HG02884 (cell line): ENCODE data around the gene FNBP1.

ENCODE experiments used
- ATAC-seq: cut with Tn5 transposase; IDR thresholded peaks from one replicate; pipeline ENCODE4 v1.9.1; 2021; ENCODE audit warnings: mild to moderate bottlenecking, moderate library complexity; ENCODE audit not compliant: unreplicated experiment

The FNBP1 gene

DNA sequence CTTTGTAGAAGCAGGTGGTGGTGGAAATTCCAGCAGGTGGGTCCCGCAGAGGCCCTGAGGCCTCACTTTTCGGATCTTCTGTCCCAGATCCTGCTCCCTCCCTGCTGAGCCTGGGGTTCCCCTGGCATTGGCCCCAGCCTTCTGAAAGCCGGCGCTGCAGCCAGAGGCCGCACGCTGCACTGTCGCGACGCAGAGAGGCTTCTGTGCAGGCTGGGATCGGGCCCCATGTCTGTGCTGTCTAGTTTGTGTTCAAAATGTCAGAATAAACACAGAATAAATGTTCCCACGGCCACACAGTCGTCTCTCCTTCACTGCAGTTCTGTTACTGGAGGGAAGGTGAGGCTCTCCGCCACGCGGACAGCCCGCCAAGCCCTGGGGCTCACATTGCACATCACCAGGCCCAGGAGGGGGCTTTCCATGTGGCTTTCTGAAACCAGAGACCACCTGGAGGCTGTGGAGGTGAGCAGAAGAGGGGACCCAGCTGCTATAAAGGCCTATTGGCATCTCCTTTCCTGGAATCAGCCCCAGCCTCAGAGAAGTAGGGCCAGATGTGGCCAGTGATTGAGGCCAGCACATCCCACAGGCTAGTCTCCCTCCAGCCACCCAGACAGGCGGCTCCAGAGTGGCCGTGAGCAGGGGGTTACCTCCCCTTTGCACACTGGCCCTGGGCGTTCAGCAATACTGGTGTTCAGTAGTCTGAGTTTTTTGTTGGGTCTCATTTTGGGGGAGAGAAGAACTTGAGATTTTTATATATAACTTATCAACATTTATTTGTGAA lies 161.3 kb downstream of the FNBP1 start:
- ATAC-seq, result no peak

DNA sequence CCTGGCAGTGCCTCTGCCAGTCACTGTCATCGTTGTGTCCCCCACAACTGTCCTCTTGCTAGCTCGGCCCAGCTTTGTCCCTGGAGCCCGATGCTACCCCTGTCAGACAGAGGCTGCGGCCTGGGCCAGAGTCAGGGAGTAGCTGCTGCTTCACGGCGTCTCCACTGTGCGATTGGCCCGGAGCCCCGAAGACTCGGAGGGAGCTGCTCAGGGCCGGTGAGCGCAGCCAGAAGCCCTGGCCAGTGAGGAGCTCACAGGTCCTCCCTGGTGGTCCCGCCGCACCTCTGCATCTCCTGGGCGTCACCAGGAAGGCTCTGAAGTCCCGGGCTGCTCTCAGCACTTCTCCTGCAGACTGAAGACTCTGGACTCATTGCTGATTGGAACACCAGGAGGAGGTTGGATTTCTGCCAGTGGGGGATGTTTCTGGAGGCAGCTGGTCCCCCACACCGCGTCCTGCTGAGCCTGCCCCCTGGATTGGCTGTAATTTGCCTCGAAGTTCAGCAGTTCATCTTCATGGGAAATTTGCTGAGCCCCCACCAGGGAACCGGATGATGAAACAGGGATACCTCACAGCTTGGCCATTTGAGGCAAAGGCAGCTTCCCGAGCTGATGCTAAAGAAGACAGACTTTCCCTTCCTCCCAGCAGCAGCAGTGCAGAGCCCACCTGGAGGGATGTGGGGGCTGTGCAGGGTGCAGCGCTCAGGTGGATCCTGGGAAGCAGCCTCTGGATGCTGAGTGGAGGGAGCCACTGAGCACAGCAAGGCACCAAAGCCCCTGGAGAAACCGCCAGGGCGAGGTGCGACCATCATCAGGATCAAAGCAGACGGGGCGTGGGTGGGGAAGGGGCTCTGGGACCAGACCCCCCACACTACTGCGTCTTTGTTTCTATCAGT lies 162.1 kb downstream of the FNBP1 start:
- no peak for ATAC-seq

DNA sequence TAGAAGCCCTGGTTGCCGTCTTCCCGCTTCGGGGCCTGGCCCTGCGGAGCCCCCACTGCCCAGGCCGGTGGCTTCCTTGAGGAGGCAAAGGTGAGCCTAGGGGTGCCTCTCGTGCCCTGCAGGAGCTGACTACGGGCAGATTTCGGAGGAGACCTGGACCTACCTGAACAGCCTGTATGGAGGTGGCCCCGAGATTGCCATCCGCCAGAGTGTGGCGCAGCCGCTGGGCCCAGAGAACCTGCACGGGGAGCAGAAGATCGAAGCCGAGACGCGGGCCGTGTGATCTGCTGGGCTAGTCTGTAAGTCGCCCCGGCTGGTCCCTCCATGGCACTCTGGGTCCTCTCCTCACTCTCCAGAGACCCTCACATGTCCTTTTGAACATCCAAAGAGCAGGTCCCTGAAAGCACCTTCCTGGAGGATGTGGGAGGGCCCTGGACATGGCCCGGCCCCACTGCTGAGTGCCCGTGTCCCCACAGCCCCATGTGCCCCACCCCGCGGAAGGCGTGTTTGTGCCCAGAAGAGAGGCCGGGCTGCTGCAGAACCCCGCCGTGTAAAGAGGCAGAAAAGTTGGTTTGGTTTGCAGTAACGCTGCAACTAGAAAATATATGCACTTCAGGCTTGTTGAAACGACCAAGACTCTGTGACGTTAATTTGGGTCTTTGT lies 162.9 kb downstream of the FNBP1 start:
- no peak for ATAC-seq

DNA sequence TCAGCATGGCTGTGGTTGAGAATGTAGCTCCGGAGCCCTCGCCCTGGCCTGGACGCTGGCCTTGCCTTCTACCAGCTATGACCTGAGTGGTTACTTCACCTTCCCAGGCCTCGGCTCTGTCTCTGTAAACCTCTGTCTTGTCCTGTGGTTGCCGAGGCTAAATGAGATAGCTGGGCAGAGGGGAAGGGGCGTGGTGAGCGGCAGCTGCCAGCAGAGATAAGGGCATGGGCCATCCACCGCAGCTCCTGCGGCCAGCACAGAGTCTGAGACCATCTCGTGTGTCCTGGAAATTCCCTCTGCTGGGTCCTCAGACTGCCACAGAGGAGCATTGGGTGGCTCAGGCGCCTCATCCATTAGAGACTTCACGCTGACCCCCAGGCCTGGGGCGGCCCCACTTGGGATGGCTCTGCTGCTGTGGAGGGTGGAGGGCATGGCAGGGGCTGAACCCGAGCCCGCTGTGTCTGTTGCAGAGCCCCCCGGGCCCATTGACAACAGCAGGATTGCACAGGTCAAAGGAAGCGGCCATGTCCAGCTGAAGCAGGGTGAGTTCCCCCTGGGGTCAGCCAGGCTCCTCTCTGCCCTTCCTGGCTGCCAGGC lies 163.8 kb downstream of the FNBP1 start:
- ATAC-seq, result no peak

DNA sequence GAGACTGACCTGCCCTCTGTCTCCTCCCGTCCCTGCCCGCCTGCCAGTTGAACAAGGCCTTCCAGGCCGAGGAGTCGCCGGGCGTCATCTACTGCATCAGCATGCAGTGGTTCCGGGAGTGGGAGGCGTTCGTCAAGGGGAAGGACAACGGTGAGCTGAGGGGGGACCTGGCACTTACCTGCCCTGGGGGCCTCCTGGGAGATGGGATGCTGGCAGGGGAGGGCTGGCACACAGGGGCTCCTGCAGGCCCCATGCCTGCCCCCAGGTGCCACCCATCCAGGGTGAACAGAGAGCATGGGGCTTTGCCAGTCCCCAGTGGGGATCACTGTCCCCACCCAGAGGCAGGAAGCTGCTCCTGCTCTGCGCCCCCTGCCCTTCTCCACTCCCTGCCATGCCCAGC lies 164.7 kb downstream of the FNBP1 start:
- ATAC-seq, result no peak

DNA sequence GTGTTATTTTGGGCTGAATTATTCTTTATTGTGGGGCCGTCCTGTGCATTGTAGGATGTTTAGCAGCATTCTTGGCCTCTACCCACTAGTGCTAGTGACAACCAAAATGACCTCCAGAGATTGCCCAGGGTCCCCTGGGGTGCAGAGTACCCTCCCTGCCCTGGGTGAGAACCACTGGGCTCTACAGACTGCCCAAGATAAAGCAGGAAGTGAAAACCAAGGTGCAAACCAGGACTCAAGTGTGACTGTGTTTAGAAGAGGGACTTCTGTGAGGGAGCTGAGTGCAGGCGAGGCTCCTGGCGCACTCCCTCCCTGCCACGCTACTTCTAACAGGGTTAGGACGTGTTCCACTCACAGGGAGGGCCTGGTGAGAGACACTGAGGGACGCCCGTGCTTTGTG lies 166.2 kb downstream of the FNBP1 start:
- ATAC-seq, result no peak

DNA sequence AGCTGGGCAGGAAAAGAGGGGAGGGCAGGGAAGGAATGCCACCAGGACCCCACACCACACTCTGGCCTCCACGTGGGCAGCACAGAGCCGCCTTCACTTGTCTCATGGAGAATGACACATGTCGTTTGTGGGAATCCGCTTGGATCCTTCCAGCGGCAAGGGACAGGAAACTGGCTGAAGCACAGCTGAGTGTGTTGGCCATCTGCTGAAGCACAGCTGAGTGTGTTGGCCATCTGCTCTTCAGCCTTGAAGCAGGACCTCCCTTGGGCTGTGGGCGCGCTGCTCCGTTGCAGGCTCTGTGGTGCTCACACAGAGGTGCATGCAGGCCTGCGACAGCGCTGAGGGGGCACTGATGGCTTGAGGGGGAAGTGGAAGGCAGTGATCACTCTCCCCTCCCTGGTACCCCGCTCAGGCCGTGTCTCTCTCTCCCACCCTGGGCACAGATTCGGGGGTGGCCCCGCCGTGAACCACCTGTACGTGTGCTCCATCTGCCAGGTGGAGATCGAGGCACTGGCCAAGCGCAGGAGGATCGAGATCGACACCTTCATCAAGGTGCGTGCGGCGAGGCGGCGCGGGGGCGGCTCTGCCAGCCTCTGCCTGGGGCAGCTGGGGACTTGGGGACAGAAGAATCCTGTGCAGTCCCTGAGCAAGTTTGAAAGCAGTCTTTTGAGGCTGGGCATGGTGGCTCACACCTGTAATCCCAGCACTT lies 167.1 kb downstream of the FNBP1 start:
- ATAC-seq, result no peak

DNA sequence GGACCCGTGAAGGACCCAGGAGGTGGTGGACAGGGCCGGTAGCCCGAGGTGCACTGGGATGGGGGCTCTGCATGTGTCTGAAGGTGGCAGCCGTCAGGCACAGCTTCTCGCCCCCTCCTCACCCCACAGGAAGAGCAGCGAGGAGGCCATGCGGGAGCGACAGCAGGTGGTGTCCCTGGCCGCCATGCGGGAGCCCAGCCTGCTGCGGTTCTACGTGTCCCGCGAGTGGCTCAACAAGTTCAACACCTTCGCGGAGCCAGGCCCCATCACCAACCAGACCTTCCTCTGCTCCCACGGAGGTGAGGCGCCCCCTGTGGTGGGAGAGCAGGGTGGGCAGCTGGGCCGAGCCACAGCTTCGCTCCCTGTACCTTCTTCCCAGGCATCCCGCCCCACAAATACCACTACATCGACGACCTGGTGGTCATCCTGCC lies 167.8 kb downstream of the FNBP1 start:
- no peak for ATAC-seq

DNA sequence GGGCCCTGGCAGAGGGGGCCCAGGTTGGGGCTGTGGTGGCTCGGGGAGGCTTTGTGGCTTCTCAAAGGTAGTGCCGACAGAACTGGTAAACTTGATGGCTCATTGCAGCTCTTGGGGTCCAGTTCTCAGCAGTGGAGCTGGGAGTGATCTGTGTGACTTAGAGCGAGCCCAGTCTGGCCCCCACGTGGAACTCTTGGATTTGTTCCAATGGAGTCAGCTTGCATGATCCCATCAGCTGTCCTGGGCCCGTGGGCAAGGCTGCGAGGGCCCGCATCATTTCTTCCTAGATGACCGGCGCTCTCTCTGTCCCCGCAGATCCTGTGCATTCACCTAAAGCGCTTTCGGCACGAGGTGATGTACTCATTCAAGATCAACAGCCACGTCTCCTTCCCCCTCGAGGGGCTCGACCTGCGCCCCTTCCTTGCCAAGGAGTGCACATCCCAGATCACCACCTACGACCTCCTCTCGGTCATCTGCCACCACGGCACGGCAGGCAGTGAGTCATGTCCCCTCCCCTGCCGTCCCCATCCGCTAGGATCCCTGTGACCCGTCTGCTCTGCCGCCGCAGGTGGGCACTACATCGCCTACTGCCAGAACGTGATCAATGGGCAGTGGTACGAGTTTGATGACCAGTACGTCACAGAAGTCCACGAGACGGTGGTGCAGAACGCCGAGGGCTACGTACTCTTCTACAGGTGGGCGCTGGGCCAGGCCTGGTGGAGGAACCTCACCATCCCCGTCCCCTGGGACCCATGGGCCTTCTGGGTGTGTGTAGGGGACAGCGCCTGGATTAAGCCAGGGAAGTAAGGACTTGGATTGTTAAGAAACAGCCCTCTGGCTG lies 168.5 kb downstream of the FNBP1 start:
- no peak for ATAC-seq

DNA sequence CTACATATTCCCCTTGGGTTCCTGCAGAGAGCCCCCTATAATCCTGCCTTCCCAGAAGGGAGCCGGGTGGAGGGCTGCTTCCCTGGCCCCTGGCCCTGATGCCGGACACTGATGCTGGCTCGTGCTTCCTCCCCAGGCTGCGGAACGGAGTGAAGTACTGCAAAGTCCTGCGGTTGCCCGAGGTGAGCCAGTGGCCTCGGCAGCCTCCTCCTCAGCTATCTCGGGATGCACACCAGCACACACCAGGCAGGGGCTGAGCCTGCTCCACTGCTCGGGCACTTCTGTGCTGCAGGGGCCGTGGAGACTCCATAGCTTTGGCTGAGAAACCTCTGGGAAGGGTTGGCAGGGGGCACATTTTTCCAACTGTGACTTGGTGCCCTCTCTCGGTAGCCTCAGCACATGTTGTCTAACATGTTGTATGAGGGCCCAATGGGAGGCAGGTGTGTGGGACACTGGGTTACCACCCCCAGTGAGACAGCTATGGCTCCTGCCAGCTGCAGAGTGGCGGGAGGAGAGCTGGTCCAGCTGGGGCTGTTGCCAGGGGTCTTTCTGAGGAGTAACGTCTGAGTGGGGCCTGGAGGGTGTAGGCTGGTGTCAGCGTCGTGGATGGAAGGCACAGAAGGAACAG lies 169.3 kb downstream of the FNBP1 start:
- ATAC-seq, result no peak

DNA sequence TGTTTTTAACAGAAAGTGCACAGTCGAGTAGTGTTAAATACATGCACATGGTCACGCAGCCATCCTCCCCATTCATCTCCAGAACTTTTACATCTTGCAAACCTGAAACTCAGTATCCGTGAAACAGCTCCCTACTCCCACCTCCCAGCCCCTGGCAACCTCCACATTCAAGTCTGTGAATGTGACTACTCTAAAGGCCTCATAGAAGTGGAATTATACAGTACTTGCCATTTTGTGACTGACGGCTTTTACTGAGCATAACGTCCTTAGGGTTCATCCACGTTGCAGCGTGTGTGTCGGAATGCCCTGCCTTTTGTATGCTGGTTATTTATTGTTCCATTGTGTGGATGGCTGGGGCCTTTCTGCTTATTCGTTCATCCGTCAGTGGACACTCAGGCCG lies 171.9 kb downstream of the FNBP1 start:
- ATAC-seq, result no peak

DNA sequence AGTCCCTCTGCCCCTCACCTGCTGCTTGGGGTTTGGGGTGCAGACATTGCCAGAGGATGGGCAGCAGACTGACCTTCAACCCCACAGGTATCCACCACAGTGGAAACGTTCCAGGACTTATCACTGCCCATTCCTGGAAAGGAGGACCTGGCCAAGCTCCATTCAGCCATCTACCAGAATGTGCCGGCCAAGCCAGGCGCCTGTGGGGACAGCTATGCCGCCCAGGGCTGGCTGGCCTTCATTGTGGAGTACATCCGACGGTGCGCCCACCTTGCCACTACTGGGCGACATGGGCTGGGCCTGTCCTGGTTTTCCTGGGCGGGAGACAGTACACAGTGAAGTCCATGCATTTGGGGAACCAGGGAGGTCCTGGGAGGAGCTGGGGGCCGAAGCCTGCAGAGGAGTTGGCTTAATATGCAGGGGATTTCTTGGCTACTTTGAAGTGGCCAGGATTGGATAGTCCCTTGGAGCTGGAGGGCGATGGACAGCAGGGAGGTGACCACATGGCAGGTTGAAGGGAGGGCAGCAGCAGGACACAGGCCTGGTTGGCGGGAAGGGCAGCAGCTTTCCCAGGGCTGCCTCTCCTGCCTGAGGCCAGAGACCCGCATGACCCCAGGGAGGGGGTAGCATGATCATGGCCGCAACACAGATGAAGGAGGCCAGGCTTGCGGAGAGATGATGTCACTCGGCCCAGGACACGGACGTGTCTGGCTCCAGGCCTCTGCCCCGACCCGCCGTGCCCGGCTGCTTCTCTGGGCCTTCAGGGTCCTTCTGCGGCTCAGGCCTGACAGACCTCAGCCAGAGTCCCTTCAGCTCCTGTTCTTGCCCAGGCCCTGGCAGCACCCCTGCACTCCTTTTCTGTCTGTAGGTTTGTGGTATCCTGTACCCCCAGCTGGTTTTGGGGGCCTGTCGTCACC lies 173.1 kb downstream of the FNBP1 start:
- no peak for ATAC-seq

DNA sequence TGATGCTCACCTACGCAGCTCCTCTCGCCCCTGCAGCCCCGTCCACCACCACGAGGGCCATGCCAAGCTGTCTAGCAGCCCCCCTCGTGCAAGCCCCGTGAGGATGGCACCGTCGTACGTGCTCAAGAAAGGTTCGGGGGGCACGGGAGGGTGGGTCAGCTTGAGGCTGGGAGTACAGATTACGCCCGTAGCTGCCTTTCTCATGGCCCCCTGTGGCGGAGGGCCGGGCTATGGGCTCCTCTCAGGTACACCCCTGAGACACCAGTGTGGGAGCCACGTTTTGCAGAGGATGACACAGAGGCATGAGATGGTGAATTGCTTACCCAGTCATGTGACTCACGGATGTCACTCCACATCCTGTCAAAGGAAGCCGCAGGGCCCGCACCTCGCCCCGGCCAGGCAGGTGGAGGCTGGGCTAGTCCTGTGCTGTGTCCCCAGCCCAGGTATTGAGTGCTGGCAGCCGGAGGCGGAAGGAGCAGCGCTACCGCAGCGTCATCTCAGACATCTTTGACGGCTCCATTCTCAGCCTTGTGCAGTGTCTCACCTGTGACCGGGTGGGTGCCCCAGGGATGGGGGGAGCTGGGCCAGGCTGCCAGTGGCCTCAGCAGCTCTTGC lies 174.0 kb downstream of the FNBP1 start:
- ATAC-seq, result no peak

DNA sequence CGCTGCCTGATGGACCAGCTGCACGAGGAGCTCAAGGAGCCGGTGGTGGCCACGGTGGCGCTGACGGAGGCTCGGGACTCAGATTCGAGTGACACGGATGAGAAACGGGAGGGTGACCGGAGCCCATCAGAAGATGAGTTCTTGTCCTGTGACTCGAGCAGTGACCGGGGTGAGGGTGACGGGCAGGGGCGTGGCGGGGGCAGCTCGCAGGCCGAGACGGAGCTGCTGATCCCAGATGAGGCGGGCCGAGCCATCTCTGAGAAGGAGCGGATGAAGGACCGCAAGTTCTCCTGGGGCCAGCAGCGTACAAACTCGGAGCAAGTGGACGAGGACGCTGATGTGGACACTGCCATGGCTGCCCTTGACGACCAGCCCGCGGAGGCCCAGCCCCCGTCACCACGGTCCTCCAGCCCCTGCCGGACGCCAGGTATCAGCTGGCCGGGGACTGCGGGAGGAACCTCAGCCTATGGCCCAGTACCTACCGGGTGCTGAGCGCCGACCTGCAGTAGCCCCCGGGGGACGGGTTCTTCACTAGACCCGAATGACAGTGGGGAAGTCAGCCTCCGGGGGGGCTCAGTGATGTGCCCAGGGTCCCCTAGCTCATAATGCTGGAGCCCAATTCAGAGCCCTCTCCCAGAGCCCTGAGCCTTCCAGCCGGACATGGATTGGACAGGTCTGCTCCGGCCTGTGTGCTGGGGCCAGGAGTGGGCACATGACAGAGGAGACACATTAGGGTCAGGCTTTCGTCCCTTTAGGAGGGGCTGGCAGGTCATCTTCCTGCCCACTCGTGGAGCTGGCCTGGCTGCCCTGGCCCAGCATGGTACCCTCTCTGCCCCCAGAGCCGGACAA lies 174.7 kb downstream of the FNBP1 start:
- ATAC-seq, result no peak

DNA sequence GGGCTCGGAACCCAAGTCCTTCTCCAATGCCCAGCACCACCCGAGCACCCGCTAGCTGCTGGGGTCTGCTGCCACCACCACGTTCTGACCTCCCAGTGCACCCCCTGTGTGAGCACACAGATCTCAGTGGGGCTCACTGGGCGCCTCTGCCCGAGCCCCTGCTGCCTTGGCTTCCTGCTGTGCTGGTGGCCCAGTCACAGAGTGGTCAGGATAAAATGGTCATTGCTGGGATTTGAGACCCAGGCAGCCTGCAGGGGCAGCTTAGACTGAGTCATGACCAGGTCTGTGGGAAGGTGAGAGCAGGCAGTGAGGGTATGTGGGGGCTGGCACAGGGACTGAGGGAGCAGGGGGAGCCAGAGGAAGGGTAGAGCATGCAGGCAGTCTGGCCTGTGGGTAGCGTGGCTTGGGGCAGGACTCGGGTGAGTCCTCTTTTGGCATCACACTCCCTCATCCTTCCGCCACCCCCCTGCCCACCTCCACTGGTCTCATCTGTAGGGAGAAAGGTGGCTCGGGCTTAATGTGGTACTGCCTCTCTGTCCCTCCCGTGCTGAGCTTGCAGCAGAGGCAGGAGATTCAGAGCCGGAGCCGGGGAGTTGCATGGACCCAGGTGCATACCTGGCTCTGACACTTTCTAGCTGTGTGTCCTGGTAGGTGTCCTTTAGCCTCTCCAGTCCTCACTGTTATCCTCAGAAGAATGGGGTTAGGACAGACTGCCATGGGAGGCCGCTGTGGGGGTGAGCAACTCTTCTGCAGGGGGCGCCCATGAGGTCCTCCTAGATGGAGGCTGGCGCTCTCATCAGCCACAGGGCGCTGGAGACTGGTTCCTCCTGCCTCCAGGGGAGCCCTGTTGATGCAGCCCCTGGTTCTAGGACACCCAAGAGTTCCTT lies 175.6 kb downstream of the FNBP1 start:
- ATAC-seq, result no peak
